Measurements from ENCODE around the gene CHRM3.
"Not testable (repeated sequence)": the region's sequence is repeated elsewhere in the genome, so short reads cannot be mapped to it uniquely, and the experiment has no call there.

CHRM3 gene

GRCh38 chr1:239386453-239387303 is at the start of gene CHRM3:
Gene CHRM3, plus strand, starts transcription at chr1:239386568. Its CDS starts 520,884 bp downstream, at chr1:239907452.
- DNase-seq, result no peak

- DNase-seq, result no peak
Measured at GRCh38 chr1:239337799-239338430, 48.5 kb upstream of the CHRM3 start.

- no peak for DNase-seq
Measured at GRCh38 chr1:239347776-239348175, 38.6 kb upstream of the CHRM3 start.

- DNase-seq, result no peak
Measured at GRCh38 chr1:239348635-239349353, 37.6 kb upstream of the CHRM3 start.

GRCh38 chr1:239349699-239350098 is 36.7 kb upstream of the CHRM3 start:
- DNase-seq, result no peak

- DNase-seq, result no peak
Measured at GRCh38 chr1:239353536-239353935, 32.8 kb upstream of the CHRM3 start.

GRCh38 chr1:239354231-239354630 is 32.1 kb upstream of the CHRM3 start:
- no peak for DNase-seq

- DNase-seq, result no peak
Measured at GRCh38 chr1:239357867-239358266, 28.5 kb upstream of the CHRM3 start.

GRCh38 chr1:239361403-239361802 is 25.0 kb upstream of the CHRM3 start:
- no peak for DNase-seq

GRCh38 chr1:239363930-239364329 is 22.4 kb upstream of the CHRM3 start:
- no peak for DNase-seq

GRCh38 chr1:239367196-239367810 is 19.1 kb upstream of the CHRM3 start:
- DNase-seq, result no peak

- DNase-seq, result no peak
Measured at GRCh38 chr1:239368436-239369109, 17.8 kb upstream of the CHRM3 start.

- not testable (repeated sequence) for DNase-seq
Measured at GRCh38 chr1:239370869-239371268, 15.5 kb upstream of the CHRM3 start.

GRCh38 chr1:239382666-239383065 is 3.7 kb upstream of the CHRM3 start:
- no peak for DNase-seq

- DNase-seq, result no peak
Measured at GRCh38 chr1:239383714-239384113, 2.7 kb upstream of the CHRM3 start.

- no peak for DNase-seq
Measured at GRCh38 chr1:239387304-239388158, 1.2 kb downstream of the CHRM3 start.

GRCh38 chr1:239388159-239388485 is 1.8 kb downstream of the CHRM3 start:
- no peak for DNase-seq

- DNase-seq, result no peak
Measured at GRCh38 chr1:239388578-239388977, 2.2 kb downstream of the CHRM3 start.

GRCh38 chr1:239389703-239390102 is 3.3 kb downstream of the CHRM3 start:
- no peak for DNase-seq

GRCh38 chr1:239392271-239392670 is 5.9 kb downstream of the CHRM3 start:
- DNase-seq, result no peak

- DNase-seq, result no peak
Measured at GRCh38 chr1:239394107-239394506, 7.7 kb downstream of the CHRM3 start.

GRCh38 chr1:239413916-239414315 is 27.5 kb downstream of the CHRM3 start:
- DNase-seq, result no peak

All from NCI-H2107 (cell line).